ENCODE measurements around the gene TMEM14A. TPM values are rescaled to one million over a fixed set of nuclear protein-coding genes. Genes with fewer than 3 reads are reported as not detected.

TMEM14A gene
- total and polyA plus RNA-seq, 2 experiments from 2014 or later = 10.7 to 34.4 TPM

DNA sequence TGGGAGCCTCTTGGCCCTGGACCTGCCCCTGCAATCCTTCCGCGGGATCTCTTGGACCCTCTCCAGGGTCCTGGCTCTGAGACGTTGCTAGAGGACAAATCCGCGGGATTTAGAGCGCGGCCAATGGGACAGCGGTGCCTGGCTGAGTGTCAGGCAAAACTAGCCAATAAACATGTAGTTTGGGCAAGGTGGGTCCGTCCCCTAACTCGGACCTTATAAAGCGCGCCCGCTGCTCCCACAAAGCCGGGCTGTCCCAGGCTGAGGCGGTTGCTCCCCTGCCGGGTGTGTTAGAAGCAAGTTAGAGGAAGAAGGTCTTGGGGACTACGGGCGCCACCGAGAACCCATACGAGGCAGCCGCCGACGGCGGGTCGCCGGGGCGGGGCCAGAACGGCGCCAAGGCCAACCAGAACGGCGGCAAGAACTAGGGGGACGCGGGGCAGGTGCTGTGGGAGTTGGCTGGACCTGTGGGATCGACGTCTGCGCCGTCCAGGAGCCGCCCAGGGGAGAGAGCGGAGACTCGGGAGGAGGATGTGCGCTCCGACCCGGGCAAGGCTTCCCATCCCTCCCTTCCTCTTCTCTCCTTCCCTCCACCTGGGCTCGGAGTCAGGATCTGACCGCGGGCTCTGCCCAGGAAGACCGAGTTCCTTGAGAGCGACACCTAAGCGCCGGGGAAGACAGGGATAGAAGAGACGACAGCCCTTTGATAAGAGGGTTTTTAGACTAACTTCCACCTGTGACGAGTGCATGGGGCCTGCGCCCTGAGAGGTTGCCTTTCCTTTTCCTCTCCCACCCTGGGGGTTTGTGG, 6.5 kb upstream of the TMEM14A start:
- TF ChIP-seq, protein P1, sequence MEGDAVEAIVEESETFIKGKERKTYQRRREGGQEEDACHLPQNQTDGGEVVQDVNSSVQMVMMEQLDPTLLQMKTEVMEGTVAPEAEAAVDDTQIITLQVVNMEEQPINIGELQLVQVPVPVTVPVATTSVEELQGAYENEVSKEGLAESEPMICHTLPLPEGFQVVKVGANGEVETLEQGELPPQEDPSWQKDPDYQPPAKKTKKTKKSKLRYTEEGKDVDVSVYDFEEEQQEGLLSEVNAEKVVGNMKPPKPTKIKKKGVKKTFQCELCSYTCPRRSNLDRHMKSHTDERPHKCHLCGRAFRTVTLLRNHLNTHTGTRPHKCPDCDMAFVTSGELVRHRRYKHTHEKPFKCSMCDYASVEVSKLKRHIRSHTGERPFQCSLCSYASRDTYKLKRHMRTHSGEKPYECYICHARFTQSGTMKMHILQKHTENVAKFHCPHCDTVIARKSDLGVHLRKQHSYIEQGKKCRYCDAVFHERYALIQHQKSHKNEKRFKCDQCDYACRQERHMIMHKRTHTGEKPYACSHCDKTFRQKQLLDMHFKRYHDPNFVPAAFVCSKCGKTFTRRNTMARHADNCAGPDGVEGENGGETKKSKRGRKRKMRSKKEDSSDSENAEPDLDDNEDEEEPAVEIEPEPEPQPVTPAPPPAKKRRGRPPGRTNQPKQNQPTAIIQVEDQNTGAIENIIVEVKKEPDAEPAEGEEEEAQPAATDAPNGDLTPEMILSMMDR (IDR thresholded peaks at IDR 0.05; ENCODE audit: low read depth, low read length) = no peak
- Histone ChIP-seq H3K4me3 (peak overlapping the region; percentile 69), H3K27me3 (peaks cover 4% of the 10 kb centered on the region), H3K27ac (no peak overlapping the region), H3K9me3 (ENCODE audit: low read depth) (no peaks in the 10 kb centered on the region), H3K4me1 (ENCODE audit: low read depth) (peaks cover 4% of the 10 kb centered on the region), H3K36me3 (no peaks in the 10 kb centered on the region)
- DNase-seq (ENCODE audit: low read depth in 1 of 2, low spot score in 1 of 2) = peak; percentile 97

DNA sequence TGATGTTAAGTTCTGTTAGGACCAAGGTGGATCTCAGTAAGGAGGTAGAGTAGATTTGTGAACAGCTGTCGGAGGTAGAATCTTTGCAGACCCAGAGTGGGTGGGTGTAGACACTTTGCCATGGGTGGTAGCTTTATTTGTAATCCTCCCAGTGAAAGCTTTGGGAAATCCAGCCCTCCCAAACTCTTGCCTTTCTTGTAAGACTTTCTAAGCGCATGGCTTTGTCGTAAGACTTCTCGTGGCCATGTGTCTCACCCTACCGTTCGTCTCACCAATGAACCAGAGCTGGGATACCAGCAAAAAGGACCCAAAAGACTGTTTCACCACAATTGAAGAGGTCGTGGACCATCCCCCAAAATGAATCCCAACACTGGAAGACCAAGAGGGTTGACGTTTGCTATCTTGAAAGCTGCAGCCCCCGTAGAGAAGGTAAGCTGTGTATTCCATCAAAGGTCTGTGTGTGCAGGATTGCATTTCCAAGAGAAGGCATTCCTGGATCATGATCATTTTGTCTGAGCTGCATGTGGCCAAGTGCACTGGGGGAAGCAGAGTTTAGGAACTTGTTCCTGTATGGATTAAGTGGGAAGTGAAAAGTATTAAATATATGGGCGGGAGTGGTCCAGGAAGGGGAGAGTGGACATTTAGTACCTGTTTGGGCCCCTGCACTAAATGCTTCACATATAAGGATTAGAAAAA, 5.8 kb upstream of the TMEM14A start:
- no peak overlapping the region for H3K27ac ChIP-seq
- TF ChIP-seq, protein P1 (IDR thresholded peaks at IDR 0.05; ENCODE audit: low read depth, low read length) = no peak
- H3K4me1 ChIP-seq (ENCODE audit: low read depth) = peaks cover 4% of the 10 kb centered on the region
- H3K9me3 ChIP-seq (ENCODE audit: low read depth) = no peaks in the 10 kb centered on the region
- DNase-seq (ENCODE audit: low read depth in 1 of 2, low spot score in 1 of 2) = no peak
- no peaks in the 10 kb centered on the region for H3K36me3 ChIP-seq
- H3K4me3 ChIP-seq = peak overlapping the region; percentile 69
- peaks cover 4% of the 10 kb centered on the region for H3K27me3 ChIP-seq

DNA sequence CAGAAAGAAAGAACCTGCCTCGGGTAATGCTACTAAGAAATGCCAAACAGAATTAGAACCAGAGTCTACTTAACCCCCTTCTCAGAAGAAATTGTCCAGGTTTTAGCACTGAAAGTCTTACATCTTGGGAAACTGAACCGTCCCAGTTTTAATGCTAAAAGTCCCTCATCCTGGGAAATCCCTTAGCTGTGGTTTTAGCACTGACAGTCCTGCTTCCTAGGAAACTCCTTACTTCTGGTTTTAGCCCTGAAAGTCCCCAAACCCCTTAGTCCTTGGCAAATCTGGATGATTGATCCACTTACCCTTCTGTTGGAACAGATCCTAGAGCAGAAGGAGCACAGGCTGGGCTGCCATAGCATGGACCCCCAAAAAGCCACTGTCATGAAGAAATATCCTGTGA, 4.8 kb upstream of the TMEM14A start:
- Histone ChIP-seq H3K36me3 (no peaks in the 10 kb centered on the region), H3K9me3 (ENCODE audit: low read depth) (no peaks in the 10 kb centered on the region), H3K27ac (no peak overlapping the region), H3K4me3 (no peak overlapping the region), H3K27me3 (peaks cover 4% of the 10 kb centered on the region), H3K4me1 (ENCODE audit: low read depth) (peaks cover 4% of the 10 kb centered on the region)
- TF ChIP-seq, protein P1 (IDR thresholded peaks at IDR 0.05; ENCODE audit: low read depth, low read length) = no peak
- no peak for DNase-seq (ENCODE audit: low read depth in 1 of 2, low spot score in 1 of 2)

DNA sequence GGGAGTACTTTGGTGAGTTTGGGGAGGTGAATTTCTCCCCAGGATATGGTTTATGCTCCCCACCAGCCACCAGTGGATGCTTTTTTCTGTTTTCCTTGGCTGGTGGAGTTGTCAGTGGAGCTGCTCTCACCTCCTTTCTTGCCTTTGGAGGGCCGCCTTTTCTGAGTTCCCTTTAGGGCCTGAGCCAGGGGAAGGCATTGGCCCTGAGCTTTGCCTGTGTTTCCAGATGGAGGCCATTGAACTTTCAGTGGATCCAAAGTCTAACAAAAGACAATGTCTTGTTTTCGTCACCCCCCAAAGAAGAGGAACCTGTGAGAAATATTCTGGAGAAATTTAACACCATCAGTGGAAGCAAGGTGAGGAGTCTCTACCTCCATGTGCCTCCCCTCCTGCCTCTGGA, 4.4 kb upstream of the TMEM14A start:
- H3K4me1 ChIP-seq (ENCODE audit: low read depth) = peaks cover 4% of the 10 kb centered on the region
- no peaks in the 10 kb centered on the region for H3K9me3 ChIP-seq (ENCODE audit: low read depth)
- DNase-seq (ENCODE audit: low read depth in 1 of 2, low spot score in 1 of 2) = no peak
- TF ChIP-seq, protein P1 (IDR thresholded peaks at IDR 0.05; ENCODE audit: low read depth, low read length) = no peak
- H3K36me3 ChIP-seq = no peaks in the 10 kb centered on the region
- H3K27me3 ChIP-seq = peaks cover 4% of the 10 kb centered on the region
- no peak overlapping the region for H3K4me3 ChIP-seq
- no peak overlapping the region for H3K27ac ChIP-seq

DNA sequence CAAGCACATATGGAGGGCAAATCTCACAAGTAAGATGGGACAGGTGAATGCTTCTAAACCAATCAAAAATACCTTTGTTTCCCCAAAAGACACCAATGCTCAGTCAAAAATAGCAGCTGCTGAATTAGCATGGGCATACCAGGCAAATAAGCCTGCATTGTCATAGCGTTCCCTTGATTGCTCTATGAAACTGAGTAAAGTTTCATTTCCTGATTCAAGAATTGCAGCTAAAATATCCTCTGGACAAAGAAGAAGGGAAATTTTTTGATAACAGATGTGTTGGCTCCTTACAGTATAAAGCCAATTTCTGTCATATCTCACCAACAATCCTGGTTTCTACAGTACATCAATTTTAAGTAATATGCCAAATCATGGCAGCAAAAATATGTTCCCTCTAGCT, 3.3 kb upstream of the TMEM14A start:
- TF ChIP-seq, protein P1 (IDR thresholded peaks at IDR 0.05; ENCODE audit: low read depth, low read length) = no peak
- no peak for DNase-seq (ENCODE audit: low read depth in 1 of 2, low spot score in 1 of 2)
- peaks cover 4% of the 10 kb centered on the region for H3K27me3 ChIP-seq
- H3K36me3 ChIP-seq = no peaks in the 10 kb centered on the region
- no peak overlapping the region for H3K27ac ChIP-seq
- peaks cover 4% of the 10 kb centered on the region for H3K4me1 ChIP-seq (ENCODE audit: low read depth)
- no peaks in the 10 kb centered on the region for H3K9me3 ChIP-seq (ENCODE audit: low read depth)
- H3K4me3 ChIP-seq = no peak overlapping the region
